Measurements from ENCODE around the gene PTGS1.
"Not testable (repeated sequence)": the region's sequence is repeated elsewhere in the genome, so short reads cannot be mapped to it uniquely, and the experiment has no call there.

The PTGS1 gene

DNA sequence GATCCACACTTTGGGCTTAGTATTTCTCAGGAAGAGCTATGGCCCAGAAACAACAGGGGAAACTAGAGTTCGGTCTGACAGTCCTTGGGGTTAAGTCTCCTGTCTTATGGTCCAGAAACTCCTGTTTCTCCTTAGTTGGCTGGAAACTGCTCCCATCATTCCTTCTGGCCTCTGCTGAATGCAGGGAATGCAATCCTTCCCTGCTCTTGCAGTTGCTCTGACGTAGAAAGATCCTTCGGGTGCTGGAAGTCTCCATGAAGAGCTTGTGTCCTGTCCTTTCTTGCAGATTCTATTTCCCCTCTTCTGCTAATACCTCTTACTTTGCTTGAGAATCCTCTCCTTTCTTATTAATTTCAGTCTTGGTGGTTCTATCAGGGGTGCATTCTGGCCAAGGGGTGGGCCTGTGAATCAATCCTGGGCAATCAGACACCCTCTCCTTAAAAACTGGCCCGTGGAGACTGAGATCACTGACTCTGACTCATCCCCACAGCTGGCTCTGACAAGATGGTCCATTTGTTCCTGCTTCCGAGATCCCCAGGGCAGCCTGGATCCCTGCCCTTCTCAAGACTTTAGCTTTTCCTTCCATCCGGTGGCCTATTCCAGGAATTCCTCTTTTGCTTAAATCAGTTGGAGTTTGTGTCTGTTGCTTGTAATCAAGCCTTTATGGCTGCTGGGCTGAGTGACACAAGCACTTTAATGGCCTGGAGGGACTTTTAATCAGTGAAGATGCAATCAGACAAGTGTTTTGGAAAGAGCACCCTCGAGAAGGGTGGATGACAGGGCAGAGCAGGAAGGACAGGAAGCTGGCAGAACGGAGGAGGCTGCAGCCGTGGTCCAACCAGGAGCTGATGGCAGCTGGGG lies 23.7 kb downstream of the PTGS1 start:
- H3K4me3 ChIP-seq (ENCODE audit: low read depth, low read length): no peak overlapping the region

DNA sequence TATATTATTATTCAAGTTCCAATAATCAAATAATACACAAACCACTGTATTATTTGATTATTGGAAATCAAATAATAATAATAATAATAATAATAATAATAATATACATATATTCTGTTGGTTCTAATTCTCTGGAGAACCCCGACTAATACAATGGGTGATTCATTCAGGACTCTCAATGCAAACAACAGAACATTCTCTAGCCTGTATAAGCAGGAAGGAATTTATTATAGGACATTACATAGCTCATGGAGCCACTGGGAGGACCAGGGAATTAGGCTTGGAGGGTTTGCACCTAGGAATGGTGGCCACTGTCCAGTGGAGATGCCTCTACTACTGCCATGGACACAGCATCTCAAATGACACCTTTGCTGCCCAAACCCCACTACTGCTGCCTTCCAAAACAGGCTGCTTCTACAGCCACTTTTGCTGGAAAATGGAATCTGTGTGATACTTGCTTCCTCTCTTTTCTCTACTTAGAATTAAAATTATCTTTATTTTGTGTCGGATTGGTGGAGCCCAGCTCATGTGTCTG lies 25.9 kb downstream of the PTGS1 start:
- no peak overlapping the region for H3K4me3 ChIP-seq (ENCODE audit: low read depth, low read length)

DNA sequence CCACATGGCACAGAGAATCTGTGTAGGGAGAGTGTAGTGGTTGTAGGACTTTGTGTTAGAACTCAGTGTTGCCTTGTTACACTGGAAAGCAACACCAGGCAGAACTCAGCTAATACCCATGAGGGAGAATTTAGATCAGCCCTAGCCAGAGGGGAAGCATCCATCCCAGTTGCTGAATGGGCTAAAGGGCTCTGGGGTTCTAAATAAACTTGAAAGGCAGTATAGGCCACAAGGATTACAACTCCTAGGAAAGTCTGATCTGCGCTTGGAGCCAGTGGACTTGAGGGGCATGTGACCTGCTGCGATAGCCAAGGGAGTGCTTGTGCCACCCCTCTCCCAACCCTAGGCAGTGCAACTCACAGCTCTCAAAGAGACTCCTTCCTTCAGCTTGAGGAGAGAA lies 26.9 kb downstream of the PTGS1 start:
- H3K4me3 ChIP-seq (ENCODE audit: low read depth, low read length): no peak overlapping the region

DNA sequence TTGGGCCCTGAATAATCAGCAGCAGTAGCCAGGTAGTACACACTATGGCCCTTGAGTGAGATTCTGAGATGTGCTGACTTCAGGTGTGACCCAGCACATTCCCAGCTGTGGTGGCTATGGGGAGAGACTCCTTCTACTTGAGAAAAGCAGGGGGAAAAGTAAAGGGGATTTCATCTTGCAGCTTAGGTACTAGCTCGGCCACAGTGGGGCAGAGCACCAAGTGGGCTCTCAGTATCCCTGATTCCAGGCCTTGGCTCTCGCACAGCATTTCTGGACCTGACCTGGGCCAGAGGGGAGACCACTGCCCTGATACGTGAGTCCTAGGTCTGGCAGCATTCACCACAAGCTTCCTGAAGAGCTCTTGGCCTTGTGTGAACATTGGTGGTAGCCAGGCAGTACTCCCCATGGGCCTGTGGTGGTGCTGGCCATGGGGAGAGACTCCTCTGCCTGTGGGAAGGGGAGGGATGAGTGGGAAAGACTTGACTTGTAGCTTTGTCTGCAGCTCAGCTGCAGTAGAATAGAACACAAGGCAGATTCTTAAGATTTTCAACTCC lies 27.6 kb downstream of the PTGS1 start:
- H3K4me3 ChIP-seq (ENCODE audit: low read depth, low read length): no peak overlapping the region

DNA sequence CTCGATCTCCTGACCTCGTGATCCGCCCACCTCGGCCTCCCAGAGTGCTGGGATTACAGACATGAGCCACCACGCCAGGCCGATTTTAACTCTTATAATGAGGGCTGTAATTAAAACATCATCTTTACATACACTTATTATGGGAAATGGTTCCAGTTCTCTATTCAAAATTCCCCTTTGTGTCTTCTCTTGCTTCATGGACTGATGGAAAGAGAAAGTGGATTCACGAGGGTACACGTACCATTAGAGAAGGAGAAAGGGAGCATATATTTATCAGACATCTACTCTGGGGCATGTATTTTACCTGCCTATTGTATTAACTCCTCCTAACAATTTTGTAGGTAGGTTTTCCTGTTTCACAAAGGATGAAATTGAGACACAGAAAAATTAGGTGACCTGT lies 31.1 kb downstream of the PTGS1 start:
- no peak overlapping the region for H3K4me3 ChIP-seq (ENCODE audit: low read depth, low read length)

DNA sequence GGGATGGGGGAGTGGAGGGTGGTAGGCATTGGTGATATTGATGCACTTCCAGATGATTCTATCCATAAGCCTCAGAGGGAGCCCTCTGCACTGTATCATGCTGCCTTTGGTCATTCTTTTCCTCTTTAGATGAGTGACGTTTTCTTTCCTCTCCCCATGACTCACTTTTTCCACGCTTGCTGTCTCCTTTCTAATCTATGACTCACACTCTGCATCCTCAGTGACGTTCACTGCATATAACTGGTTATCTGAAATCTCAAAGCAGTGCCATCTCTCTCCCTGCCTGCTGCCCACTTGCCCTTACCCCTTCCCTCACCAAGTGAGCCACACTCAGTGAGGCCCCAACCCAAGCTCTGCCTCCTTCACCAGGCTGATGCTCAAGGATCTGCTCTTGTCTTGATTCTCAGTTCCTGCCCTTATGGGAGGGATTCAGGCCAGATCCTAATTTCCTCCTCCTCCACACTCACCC lies 31.6 kb downstream of the PTGS1 start:
- H3K4me3 ChIP-seq (ENCODE audit: low read depth, low read length): no peak overlapping the region

DNA sequence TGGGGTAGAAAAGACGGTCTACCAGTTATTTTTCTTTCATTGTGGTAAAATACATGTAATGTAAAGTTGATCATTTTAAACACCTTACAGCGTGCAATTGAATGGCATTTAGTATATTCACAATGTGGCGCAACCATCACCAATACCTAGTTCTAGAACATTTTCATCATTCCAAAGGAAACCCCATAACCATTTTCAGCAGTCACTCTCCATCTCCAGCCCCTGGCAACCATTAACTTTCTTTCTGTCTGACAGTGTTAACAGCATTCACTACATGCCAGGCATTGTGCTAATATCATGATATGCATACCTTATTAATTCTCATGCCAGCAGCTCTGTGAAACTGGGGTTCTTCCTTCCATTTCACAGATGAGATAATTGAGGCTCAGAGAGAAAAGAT lies 32.0 kb downstream of the PTGS1 start:
- no peak overlapping the region for H3K4me3 ChIP-seq (ENCODE audit: low read depth, low read length)

DNA sequence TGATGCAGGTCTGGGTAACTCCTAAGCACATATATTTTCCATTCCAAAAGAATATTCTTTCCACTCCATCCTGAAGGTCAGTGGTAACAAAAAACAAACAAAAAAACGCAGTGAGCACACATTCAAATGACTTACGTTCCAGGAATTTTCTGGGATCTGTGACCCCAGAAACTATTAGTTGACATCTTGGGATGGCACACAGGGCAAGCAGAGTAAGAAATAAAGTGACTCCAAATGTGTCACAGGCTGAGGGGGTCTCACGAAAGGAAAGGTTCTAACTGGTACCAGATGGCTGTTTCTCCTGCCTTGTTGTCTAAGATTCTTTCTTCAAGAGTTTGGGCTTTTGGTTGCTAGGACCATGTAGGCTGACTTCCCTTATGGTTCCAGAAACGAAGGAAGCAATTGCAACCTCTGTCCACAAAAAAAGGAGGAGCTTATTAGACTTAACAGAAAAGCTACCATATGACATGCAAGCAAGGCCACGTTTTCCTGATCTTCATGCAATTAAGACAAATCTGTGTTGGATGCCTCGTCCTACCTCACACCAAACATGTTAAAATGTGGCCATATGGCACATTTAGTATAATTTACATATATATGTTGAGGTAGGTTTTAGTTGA lies 32.7 kb downstream of the PTGS1 start:
- H3K4me3 ChIP-seq (ENCODE audit: low read depth, low read length): no peak overlapping the region

DNA sequence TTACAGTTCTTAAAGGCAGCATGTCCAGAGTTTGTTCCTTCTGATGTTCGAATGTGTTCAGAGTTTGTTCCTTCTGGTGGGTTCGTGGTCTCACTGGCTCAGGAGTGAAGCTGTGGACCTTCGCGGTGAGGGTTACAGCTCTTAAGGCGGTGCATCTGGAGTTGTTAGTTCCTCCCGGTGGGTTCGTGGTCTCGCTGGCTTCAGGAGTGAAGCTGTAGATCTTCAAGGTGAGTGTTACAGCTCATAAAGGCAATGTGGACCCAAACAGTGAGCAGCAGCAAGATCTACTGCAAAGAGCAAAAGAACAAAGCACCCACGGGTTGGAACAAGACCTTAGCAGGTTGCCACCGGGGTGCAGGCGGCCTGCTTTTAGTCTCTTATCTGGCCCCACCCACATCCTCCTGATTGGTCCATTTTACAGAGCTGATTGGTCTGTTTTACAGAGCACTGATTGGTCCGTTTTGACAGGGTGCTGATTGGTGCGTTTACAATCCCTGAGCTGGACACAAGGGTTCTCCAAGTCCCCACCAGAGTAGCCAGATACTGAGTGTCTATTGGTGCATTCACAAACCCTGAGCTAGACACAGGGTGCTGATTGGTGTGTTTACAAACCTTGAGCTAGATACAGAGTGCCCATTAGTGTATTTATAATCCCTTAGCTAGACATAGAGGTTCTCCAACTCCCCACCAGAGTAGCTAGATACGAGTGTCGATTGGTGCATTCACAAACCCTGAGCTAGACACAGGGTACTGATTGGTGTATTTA lies 34.7 kb downstream of the PTGS1 start:
- H3K4me3 ChIP-seq (ENCODE audit: low read depth, low read length): not testable (repeated sequence)

DNA sequence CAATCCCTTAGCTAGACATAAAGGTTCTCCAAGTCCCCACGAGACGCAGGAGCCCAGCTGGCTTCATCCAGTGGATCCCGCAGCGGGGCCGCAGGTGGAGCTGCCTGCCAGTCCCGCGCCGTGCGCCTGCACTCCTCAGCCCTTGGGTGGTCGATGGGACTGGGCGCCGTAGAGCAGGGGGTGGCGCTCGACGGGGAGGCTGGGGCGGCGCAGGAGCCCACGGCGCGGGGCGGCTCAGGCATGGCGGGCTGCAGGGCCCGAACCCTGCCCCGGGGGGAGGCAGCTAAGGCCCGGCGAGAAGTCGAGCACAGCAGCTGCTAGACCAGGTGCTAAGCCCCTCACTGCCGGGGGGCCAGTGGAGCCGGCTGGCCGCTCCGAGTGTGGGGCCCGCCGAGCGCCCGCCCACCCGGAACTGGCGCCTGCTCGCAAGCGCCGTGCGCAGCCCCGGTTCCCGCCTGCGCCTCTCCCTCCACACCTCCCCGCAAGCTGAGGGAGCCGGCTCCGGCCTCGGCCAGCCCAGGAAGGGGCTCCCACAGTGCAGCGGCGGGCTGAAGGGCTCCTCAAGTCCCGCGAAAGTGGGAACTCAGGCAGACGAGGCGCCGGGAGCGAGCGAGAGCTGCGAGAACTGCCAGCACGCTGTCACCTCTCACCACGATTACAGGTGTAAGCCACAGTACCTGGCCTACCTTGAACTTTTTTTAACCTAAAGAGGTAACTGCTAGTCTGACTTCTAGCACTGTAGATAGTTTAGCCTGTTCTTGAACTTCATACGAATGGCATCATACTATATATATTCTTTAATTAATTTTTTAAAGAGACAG lies 35.5 kb downstream of the PTGS1 start:
- peak overlapping the region; percentile 13 for H3K4me3 ChIP-seq (ENCODE audit: low read depth, low read length)

DNA sequence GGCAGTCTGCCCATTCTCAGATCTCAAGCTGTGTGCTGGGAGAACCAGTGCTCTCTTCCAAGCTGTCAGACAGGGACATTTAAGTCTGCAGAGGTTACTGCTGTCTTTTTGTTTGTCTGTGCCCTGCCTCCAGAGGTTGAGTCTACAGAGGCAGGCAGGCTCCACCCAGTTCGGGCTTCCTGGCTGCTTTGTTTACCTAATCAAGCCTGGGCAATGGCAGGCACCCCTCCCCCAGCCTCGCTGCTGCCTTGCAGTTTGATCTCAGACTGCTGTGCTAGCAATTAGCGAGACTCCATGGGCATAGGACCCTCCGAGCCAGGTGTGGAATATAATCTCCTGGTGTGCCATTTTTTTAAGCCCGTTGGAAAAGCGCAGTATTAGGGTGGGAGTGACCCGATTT lies 43.3 kb downstream of the PTGS1 start:
- H3K4me3 ChIP-seq (ENCODE audit: low read depth, low read length): not testable (repeated sequence)

DNA sequence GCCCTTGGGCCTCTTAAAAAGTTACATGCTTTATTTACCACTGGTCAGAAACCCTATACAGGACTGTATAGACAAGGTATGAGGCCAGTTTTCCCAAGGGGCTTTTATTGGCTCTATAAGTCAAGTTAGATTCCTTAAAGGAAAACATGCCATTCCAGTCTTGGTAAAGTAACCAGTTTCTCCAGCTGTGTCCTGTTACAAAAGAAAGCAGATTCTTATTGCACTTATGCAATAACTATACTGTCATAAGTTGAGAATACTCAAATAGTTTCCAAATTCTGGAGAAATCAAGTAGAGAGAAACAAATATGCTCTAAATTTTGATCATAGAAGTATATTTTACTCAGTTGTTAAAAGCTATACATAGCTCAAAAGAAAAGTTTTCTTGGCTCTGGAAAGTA lies 47.2 kb downstream of the PTGS1 start:
- H3K4me3 ChIP-seq (ENCODE audit: low read depth, low read length): no peak overlapping the region

DNA sequence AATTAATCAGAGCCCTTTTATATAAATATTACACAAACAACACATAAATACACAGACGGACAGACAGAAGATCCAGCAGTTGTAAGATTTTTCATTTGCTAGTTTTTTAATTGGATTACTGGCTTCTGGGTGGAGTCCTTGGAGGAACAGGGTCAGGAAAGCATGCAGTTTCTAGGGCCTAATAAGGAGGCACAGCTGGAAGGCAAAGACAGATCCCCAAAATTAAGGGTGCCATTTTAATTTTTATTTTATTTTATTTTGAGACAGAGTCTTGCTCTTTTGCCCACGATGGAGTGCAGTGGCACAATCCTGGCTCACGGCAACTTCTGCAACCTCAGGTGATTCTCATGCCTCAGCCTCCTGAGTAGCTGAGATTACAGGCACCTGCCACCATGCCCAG lies 49.5 kb downstream of the PTGS1 start:
- H3K4me3 ChIP-seq (ENCODE audit: low read depth, low read length): no peak overlapping the region

DNA sequence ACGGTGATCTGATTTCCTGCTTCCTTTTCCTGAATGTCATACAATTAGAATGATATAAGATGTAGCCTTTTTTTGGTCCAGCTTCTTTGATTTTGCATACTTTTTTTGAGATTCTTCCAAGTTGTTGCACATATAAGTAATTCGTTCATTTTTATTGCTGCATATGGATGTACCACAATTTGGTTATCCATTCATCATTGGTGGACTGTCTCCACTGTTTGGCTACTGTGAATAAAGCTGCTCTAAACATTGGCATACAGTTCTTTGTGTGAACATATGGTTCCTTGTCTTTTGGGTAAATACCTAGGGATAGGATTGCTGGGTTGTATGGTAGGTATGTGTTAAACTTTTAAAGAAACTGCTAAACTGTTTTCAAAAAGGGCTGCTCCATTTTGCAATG lies 54.3 kb downstream of the PTGS1 start:
- no peak overlapping the region for H3K4me3 ChIP-seq (ENCODE audit: low read depth, low read length)

DNA sequence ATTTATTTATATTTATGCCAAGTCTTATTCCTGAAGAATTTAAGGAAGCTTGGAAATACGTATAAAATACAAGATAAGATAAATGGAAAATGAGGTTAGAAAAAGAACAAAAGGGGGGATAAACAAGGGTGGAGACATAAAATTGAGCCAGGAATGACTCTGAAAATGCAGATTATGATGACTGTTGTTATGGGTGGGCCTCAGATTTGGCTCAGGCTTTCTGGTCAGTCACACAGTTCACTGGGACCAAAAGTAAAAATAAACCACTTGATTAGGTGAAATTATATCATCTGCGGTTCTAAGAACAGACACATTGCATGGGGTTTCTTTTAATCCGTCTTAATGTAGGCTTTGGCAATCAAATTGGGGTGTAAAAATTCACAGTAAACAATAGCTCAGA lies 55.9 kb downstream of the PTGS1 start:
- no peak overlapping the region for H3K4me3 ChIP-seq (ENCODE audit: low read depth, low read length)

DNA sequence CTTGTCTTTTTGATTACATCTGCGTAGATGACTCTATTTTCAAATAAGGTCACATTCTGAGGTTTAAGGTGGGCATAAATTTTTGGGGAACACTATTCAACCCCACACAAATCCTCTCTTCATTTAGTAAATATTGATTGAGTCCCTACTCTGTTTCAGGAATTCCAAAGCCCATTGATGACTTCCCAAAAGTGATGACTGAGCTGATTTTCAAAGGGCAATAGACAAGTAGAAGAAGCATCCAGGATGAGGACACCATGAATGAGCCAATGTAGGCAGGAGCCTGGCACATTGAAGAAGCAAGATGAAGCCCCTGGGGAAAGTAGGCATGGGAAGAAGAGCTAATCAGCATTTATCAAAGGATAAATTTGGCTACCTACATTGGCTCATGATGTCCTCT lies 71.7 kb downstream of the PTGS1 start:
- H3K4me3 ChIP-seq (ENCODE audit: low read depth, low read length): no peak overlapping the region

DNA sequence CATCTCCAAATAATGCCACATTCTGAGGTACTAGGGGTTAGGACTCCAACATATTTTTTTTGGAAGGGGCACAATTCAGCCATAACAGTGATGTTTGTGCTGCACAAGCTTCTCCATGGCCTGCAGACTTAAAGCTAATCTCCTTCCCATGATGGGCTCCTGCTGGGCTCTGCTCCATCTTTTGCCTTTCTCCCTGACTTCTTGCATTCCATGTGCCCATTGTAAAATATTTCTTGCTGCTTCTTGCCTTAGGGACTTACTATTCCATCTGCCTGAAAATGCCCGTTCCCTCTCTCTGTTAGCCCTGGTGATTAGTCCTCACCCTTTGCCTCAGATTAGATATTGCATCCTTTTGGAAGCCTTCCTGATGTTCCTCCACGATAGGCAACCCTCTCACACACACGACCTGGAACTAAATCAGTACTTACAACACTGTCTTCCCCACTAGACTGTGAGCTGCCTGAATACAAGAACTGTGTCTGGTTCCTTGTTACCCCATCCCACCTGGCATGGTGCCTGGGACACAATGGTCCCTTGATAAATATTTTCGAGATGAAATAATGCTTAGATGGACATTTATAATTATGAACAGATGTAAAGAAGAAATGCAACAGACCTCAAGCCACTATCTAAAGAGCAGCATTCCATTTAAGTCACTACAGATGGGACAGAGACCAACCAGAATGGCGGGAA lies 73.4 kb downstream of the PTGS1 start:
- no peak overlapping the region for H3K4me3 ChIP-seq (ENCODE audit: low read depth, low read length)
